ENCODE measurements around the gene CDHR3. TPM values are rescaled to one million over a fixed set of nuclear protein-coding genes. Genes with fewer than 3 reads are reported as not detected.
A peak's percentile ranks its signal among the peaks of the same experiment; 100 is the strongest.

Gene CDHR3
- total RNA-seq, 1 donor from 2014 or later, result 1.4 TPM

GRCh38 chr7:106023369-106024322, 60.6 kb downstream of the CDHR3 start:
- Histone ChIP-seq H3K4me3 (no peak overlapping the region), H3K9me3 (no peaks in the 10 kb centered on the region), H3K36me3 (no peaks in the 10 kb centered on the region), H3K4me1 (no peaks in the 10 kb centered on the region), H3K27ac (no peak overlapping the region), H3K27me3 (no peaks in the 10 kb centered on the region)
- no peak for DNase-seq
- intact Hi-C loops (cut with DNase I), result no loop called here
- TF ChIP-seq, protein P1, sequence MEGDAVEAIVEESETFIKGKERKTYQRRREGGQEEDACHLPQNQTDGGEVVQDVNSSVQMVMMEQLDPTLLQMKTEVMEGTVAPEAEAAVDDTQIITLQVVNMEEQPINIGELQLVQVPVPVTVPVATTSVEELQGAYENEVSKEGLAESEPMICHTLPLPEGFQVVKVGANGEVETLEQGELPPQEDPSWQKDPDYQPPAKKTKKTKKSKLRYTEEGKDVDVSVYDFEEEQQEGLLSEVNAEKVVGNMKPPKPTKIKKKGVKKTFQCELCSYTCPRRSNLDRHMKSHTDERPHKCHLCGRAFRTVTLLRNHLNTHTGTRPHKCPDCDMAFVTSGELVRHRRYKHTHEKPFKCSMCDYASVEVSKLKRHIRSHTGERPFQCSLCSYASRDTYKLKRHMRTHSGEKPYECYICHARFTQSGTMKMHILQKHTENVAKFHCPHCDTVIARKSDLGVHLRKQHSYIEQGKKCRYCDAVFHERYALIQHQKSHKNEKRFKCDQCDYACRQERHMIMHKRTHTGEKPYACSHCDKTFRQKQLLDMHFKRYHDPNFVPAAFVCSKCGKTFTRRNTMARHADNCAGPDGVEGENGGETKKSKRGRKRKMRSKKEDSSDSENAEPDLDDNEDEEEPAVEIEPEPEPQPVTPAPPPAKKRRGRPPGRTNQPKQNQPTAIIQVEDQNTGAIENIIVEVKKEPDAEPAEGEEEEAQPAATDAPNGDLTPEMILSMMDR (IDR thresholded peaks at IDR 0.05), result no peak
- ATAC-seq, result no peak

GRCh38 chr7:106026101-106026500, 63.0 kb downstream of the CDHR3 start:
- ATAC-seq (no peak), DNase-seq (no peak)
- H3K27ac ChIP-seq, result no peak overlapping the region
- no peaks in the 10 kb centered on the region for H3K4me1 ChIP-seq
- no peaks in the 10 kb centered on the region for H3K9me3 ChIP-seq
- H3K4me3 ChIP-seq, result no peak overlapping the region
- TF ChIP-seq, protein P1 (IDR thresholded peaks at IDR 0.05), result no peak
- intact Hi-C loops (cut with DNase I), result no loop called here
- H3K27me3 ChIP-seq, result no peaks in the 10 kb centered on the region
- no peaks in the 10 kb centered on the region for H3K36me3 ChIP-seq

GRCh38 chr7:106029451-106029850, 66.4 kb downstream of the CDHR3 start:
- DNase-seq (no peak), ATAC-seq (peak; percentile 20)
- intact Hi-C loops (cut with DNase I), result no loop called here
- Histone ChIP-seq H3K27ac (no peak overlapping the region), H3K9me3 (no peaks in the 10 kb centered on the region), H3K4me3 (no peak overlapping the region), H3K27me3 (no peaks in the 10 kb centered on the region), H3K36me3 (no peaks in the 10 kb centered on the region), H3K4me1 (no peaks in the 10 kb centered on the region)
- TF ChIP-seq, protein P1 (IDR thresholded peaks at IDR 0.05), result no peak

GRCh38 chr7:106029941-106030340, 66.9 kb downstream of the CDHR3 start:
- Histone ChIP-seq H3K27me3 (no peaks in the 10 kb centered on the region), H3K4me1 (no peaks in the 10 kb centered on the region), H3K36me3 (no peaks in the 10 kb centered on the region), H3K4me3 (no peak overlapping the region), H3K27ac (no peak overlapping the region), H3K9me3 (no peaks in the 10 kb centered on the region)
- intact Hi-C loops (cut with DNase I), result no loop called here
- DNase-seq (no peak), ATAC-seq (peak; percentile 30)
- TF ChIP-seq, protein P1 (IDR thresholded peaks at IDR 0.05), result no peak

DNA sequence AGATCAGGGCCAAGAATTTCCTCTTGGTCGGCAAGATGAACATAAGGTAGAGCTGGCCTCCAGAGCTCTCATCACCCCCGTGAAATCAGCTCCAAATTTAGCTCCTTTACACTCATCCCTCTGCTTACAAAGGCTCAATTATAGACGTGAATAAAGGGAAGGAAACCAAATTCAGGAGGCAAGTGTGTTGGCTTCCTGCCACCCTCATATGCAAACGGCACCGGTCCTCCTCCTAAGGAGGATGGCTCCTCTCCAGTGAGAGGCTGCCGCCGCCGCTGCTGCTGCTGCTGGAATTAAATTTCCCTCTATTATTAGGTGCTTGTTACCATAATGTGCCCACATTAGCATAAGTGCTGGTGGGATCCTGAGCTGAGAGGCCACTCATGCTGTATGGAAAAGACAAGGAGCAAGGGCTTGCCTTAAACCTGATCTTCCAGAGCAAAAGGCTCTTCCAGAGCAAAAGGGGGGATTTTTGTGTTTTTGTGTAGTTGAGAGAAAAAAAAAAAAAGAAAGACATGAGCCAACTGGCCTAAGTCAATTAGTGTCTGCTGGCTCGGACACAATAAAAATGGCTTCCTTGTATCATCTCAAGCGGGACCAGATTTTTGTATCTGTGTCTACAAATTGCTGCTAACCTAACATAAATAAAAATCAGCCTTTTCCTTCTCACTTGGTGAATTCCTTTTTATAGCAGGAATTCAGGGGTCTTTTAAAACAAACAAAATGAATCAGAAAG, 68.4 kb downstream of the CDHR3 start:
- Histone ChIP-seq H3K9me3 (no peaks in the 10 kb centered on the region), H3K4me3 (no peak overlapping the region), H3K27me3 (no peaks in the 10 kb centered on the region), H3K36me3 (no peaks in the 10 kb centered on the region), H3K27ac (no peak overlapping the region), H3K4me1 (no peaks in the 10 kb centered on the region)
- TF ChIP-seq, protein P1 (IDR thresholded peaks at IDR 0.05), result no peak
- intact Hi-C loops (cut with DNase I), result no loop called here
- DNase-seq, result no peak
- ATAC-seq, result no peak
